HAP-1 (cell line): ENCODE measurements around the gene LMAN2.

Experiments used
- DNase-seq, 2 experiments: peaks; one replicate each; pipeline ENCODE4 v3.0.0-alpha.2; 2016 to 2020; ENCODE audit warnings: low spot score in 2 of 2
- H3K27me3 ChIP-seq: fragments of 250-450 bp; sonication (Bioruptor Pico); 2 replicates; pipeline ENCODE4 v1.5.1; 2020; ENCODE audit warnings: low read depth, mild to moderate bottlenecking, moderate library complexity
- H3K36me3 ChIP-seq: fragments of 250-450 bp; sonication (Bioruptor Pico); replicated peaks from 2 replicates; pipeline ENCODE4 v1.5.1; 2020; ENCODE audit warnings: mild to moderate bottlenecking
- H3K4me1 ChIP-seq: fragments of 250-450 bp; sonication (Bioruptor Pico); 2 replicates; pipeline ENCODE4 v1.5.1; 2020; ENCODE audit warnings: mild to moderate bottlenecking
- H3K4me3 ChIP-seq: fragments of 250-450 bp; sonication (Bioruptor Pico); 2 replicates; pipeline ENCODE4 v1.5.1; 2020; ENCODE audit warnings: mild to moderate bottlenecking, moderate library complexity
- H3K9me3 ChIP-seq: fragments of 250-450 bp; sonication (Bioruptor Pico); 2 replicates; pipeline ENCODE4 v1.5.1; 2020; ENCODE audit warnings: mild to moderate bottlenecking, moderate library complexity
- in situ Hi-C: fragments of 300-500 bp; cut with MboI; formaldehyde crosslinking; loops from 3 replicates; pipeline ENCODE4 v1.14.3; 2020; ENCODE audit warnings: low sequenced_read_pairs, inconsistent platforms, mixed read lengths

Gene LMAN2

GRCh38 chr5:177290816-177291596 is 60.5 kb downstream of the LMAN2 start:
- Histone ChIP-seq H3K9me3 (no peaks in the 10 kb centered on the region), H3K27me3 (no peaks in the 10 kb centered on the region), H3K36me3 (peaks cover 84% of the 10 kb centered on the region), H3K4me3 (no peak overlapping the region), H3K4me1 (no peaks in the 10 kb centered on the region)
- DNase-seq = no peak
- in situ Hi-C loops = no loop called here

- no peak overlapping the region for H3K4me3 ChIP-seq
- no peaks in the 10 kb centered on the region for H3K4me1 ChIP-seq
- H3K27me3 ChIP-seq = no peaks in the 10 kb centered on the region
- in situ Hi-C loops = no loop called here
- peaks cover 77% of the 10 kb centered on the region for H3K36me3 ChIP-seq
- DNase-seq = no peak
- no peaks in the 10 kb centered on the region for H3K9me3 ChIP-seq
Observed at GRCh38 chr5:177288191-177288590, 63.3 kb downstream of the LMAN2 start.
